ENCODE data around the gene LCA5. TPM values are rescaled to one million over a fixed set of nuclear protein-coding genes. Genes with fewer than 3 reads are reported as not detected.

The LCA5 gene
- total and polyA plus RNA-seq, 2 donors (not counting 3 experiments of a cell fraction or from before 2014, with no cell fraction given) = 0.57 to 4.2 TPM

- Histone ChIP-seq H3K27me3 (ENCODE audit: control insufficient read depth in 2 of 2, insufficient read depth in 2 of 2, low read length in 2 of 2) (no peaks in the 10 kb centered on the region), H3K4me2 (ENCODE audit: insufficient read depth, low read length) (peak overlapping the region; percentile 100), H4K20me1 (replicated peaks; ENCODE audit: control insufficient read depth, extremely low read depth, insufficient read depth, low read length) (no peaks in the 10 kb centered on the region), H3K9ac (replicated peaks; ENCODE audit: extremely low read depth, insufficient read depth, low read length) (peak overlapping the region; percentile 95), H3K9me3 (replicated peaks; ENCODE audit: control insufficient read depth, insufficient read depth, low read length) (no peaks in the 10 kb centered on the region), H3K9me1 (replicated peaks; ENCODE audit: control insufficient read depth, extremely low read depth, insufficient read depth, low read length) (no peaks in the 10 kb centered on the region), H3K4me1 (ENCODE audit: control insufficient read depth, extremely low read depth, insufficient read depth, low read length) (peaks cover 12% of the 10 kb centered on the region), H3K36me3 (ENCODE audit: control insufficient read depth in 2 of 2, extremely low read depth in 1 of 2, insufficient read depth in 2 of 2, low read length in 2 of 2) (no peaks in the 10 kb centered on the region), H3K27ac (ENCODE audit: insufficient read depth, low read depth, low read length) (peak overlapping the region; percentile 73), H2AFZ (ENCODE audit: low read depth, low read length) (peak overlapping the region; percentile 82), H3K79me2 (ENCODE audit: control insufficient read depth, insufficient read depth, low read length) (peaks cover 4% of the 10 kb centered on the region), H3K4me3 (replicated peaks in 1 of 3; ENCODE audit: insufficient read depth in 1 of 3, low read depth in 1 of 3, low read length in 3 of 3) (peak overlapping the region; percentile 44 to 94 (median 66))
- dilution Hi-C loops (cut with MboI; ENCODE audit: extremely low pct_ligation_motif_present, low sequenced_read_pairs) = no loop called here
- ChIA-PET POLR2A (no interaction called here), CTCF (no interaction called here)
- DNase-seq (ENCODE audit: low read depth, low spot score) (peak; percentile 32), FAIRE-seq (no peak)
- TF ChIP-seq JUN (IDR thresholded peaks at IDR 0.05; ENCODE audit: borderline replicate concordance, insufficient read depth, insufficient read length, low read depth) (no peak), MAX (IDR thresholded peaks at IDR 0.05; ENCODE audit: insufficient read depth, insufficient read length) (no peak), CTCF (IDR thresholded peaks at IDR 0.05; ENCODE audit: extremely low read depth in 1 of 2, insufficient read depth in 1 of 2, low read depth in 1 of 2, low read length in 2 of 2) (no peak), POLR2AphosphoS5 (IDR thresholded peaks at IDR 0.05; ENCODE audit: insufficient read depth, low read depth, low read length) (no peak), GATA2 (IDR thresholded peaks at IDR 0.05; ENCODE audit: insufficient read depth, insufficient read length, low read depth, low read length) (no peak), FOS (IDR thresholded peaks at IDR 0.05; ENCODE audit: borderline replicate concordance, insufficient read depth, low read length) (no peak), POLR2A (IDR thresholded peaks at IDR 0.05; ENCODE audit: low read depth, low read length) (no peak), MYC (IDR thresholded peaks at IDR 0.05; ENCODE audit: low read depth, low read length) (no peak), EZH2 (IDR thresholded peaks at IDR 0.05; ENCODE audit: borderline replicate concordance, low read depth, low read length, severe bottlenecking) (no peak)
- no TSS peak for BruUV-seq (replicated peaks)
- intact Hi-C loops (cut with micrococcal nuclease) = no loop called here
Observed at GRCh38 chr6:79538106-79538971, 1.1 kb upstream of the LCA5 start.

All from endothelial cell of umbilical vein (primary cell).